ENCODE measurements around the gene TTLL5.

- no peak for TF ChIP-seq CTCF (conservative IDR thresholded peaks at IDR 0.05 in 1 of 2, IDR thresholded peaks at IDR 0.05 in 1 of 2; ENCODE audit: low read depth in 1 of 2, low read length in 2 of 2)
- no peak for TF ChIP-seq EZH2 (IDR thresholded peaks at IDR 0.05; ENCODE audit: low read length, missing control alignments)
These were observed 159.7 kb downstream of the TTLL5 start for GRCh38 chr14:75820761-75821160.
